A549 (cell line): Measurements from ENCODE around the gene BSND. TPM values are rescaled to one million over a fixed set of nuclear protein-coding genes. Genes with fewer than 3 reads are reported as not detected.

Experiments used
- ATAC-seq, 2 experiments: fragments of 200-7000 bp in 1 of 2; fragments of >200 bp in 1 of 2; cut with Nextera tagmentation in 1 of 2; cut with Tn5 transposase in 1 of 2; 3 replicates each; pipeline versions ENCODE4 v1.8.0 to v1.9.1; 2018 to 2020; ENCODE audit warnings: mild to moderate bottlenecking in 1 of 2, moderate library complexity in 1 of 2
- CTCF ChIA-PET: fragments of 300-600 bp; sonication (Branson Sonifier 250); formaldehyde crosslinking; extraction: SDS; loops from one replicate; lab custom pipeline; 2021; ENCODE audit warnings: antibody characterized with exemption, inconsistent platforms; lab: Yijun Ruan, JAX
- POLR2A ChIA-PET: fragments of 350-600 bp; formaldehyde crosslinking; extraction: SDS; loops from one replicate; lab custom pipeline; 2021; ENCODE audit warnings: antibody characterized with exemption, inconsistent platforms; lab: Yijun Ruan, JAX
- DNase-seq, 2 experiments: peaks; one replicate each; pipeline versions ENCODE4 v3.0.0 to v3.0.0-alpha.2; 2011 to 2016; ENCODE audit warnings: low read depth in 1 of 2, low spot score in 1 of 2
- FAIRE-seq: peaks from 2 replicates; lab custom pipeline; 2011; peaks lifted over from hg19 to GRCh38; lab: Jason Lieb, UNC
- H3K27ac ChIP-seq, 2 experiments: fragments of >200 bp; sonication (Bioruptor Twin); formaldehyde crosslinking; 3 replicates each; pipeline ENCODE4 v1.5.1; 2016 to 2017
- H3K4me1 ChIP-seq: fragments of >200 bp; sonication (Bioruptor Twin); formaldehyde crosslinking; 3 replicates; pipeline ENCODE4 v1.6.1; 2016
- H3K4me2 ChIP-seq: fragments of >200 bp; sonication (Bioruptor Twin); formaldehyde crosslinking; 3 replicates; pipeline ENCODE4 v1.6.1; 2016
- H3K4me3 ChIP-seq: fragments of >200 bp; sonication (Bioruptor Twin); formaldehyde crosslinking; 3 replicates; pipeline ENCODE4 v1.5.1; 2016
- H3K9me3 ChIP-seq: fragments of >200 bp; sonication (Bioruptor Twin); formaldehyde crosslinking; 3 replicates; pipeline ENCODE4 v1.6.1; 2016
- BHLHE40 ChIP-seq: IDR thresholded peaks from 2 replicates; pipeline ENCODE4 v1.6.1; 2012; ENCODE audit warnings: low read depth, low read length, inconsistent platforms
- CEBPB ChIP-seq, 2 experiments: fragments of >200 bp in 1 of 2; sonication (Bioruptor Twin) in 1 of 2; formaldehyde crosslinking in 1 of 2; IDR thresholded peaks; 2 replicates each; pipeline ENCODE4 v1.6.1; 2012 to 2016
- CHD2 ChIP-seq: fragments of 150-350 bp; IDR thresholded peaks from 2 replicates; pipeline ENCODE4 v1.6.1; 2014; ENCODE audit warnings: low read length; ENCODE audit not compliant: partially characterized antibody
- CHD4 ChIP-seq: fragments of 200-600 bp; sonication (generic); IDR thresholded peaks from 2 replicates; pipeline ENCODE4 v1.6.1; 2016; ENCODE audit warnings: antibody characterized with exemption, mild to moderate bottlenecking, borderline replicate concordance
- EHMT2 ChIP-seq: fragments of 200-600 bp; sonication (generic); IDR thresholded peaks from 2 replicates; pipeline ENCODE4 v1.6.1; 2016; ENCODE audit warnings: antibody characterized with exemption, low read depth, mild to moderate bottlenecking, moderate library complexity
- FOSL2 ChIP-seq, 2 experiments: fragments of 450-650 bp in 1 of 2; fragments of >200 bp in 1 of 2; sonication (Bioruptor Twin) in 1 of 2; formaldehyde crosslinking; IDR thresholded peaks; 2 replicates each; pipeline versions ENCODE4 v1.5.0 to v1.6.1; 2016 to 2020; ENCODE audit warnings: mild to moderate bottlenecking in 1 of 2, moderate library complexity in 1 of 2
- FOXS1 ChIP-seq: fragments of 250-450 bp; sonication (Bioruptor Pico); IDR thresholded peaks from 2 replicates; pipeline ENCODE4 v1.5.0; 2020; ENCODE audit warnings: mild to moderate bottlenecking, moderate library complexity
- GATA3 ChIP-seq: IDR thresholded peaks from 2 replicates; pipeline ENCODE4 v1.6.1; 2012; ENCODE audit warnings: borderline replicate concordance
- HDAC2 ChIP-seq: fragments of 200-600 bp; sonication (generic); IDR thresholded peaks from 2 replicates; pipeline ENCODE4 v1.6.1; 2016
- HOXA7 ChIP-seq: fragments of 250-450 bp; sonication (Bioruptor Pico); IDR thresholded peaks from 2 replicates; pipeline ENCODE4 v1.5.0; 2020; ENCODE audit warnings: mild to moderate bottlenecking, moderate library complexity
- KDM1A ChIP-seq: fragments of 200-600 bp; sonication (generic); IDR thresholded peaks from 2 replicates; pipeline ENCODE4 v1.6.1; 2016; ENCODE audit warnings: low read depth, mild to moderate bottlenecking
- MYC ChIP-seq: IDR thresholded peaks from 2 replicates; pipeline ENCODE4 v1.6.1; 2012; ENCODE audit warnings: mild to moderate bottlenecking, inconsistent platforms, low read length, improper control_type of control experiment, borderline replicate concordance
- NFE2L2 ChIP-seq: fragments of 150-350 bp; conservative IDR thresholded peaks from 2 replicates; pipeline ENCODE4 v1.6.1; 2014; ENCODE audit warnings: low read length
- NR3C1 ChIP-seq: fragments of >200 bp; sonication (Bioruptor Twin); formaldehyde crosslinking; IDR thresholded peaks from 3 replicates; pipeline ENCODE4 v1.6.1; 2017
- PHF8 ChIP-seq: fragments of 200-600 bp; sonication (generic); IDR thresholded peaks from 2 replicates; pipeline ENCODE4 v1.6.1; 2016; ENCODE audit warnings: low read depth, mild to moderate bottlenecking, antibody characterized with exemption, moderate library complexity, borderline replicate concordance
- POLR2A ChIP-seq: IDR thresholded peaks from 2 replicates; pipeline ENCODE4 v1.6.1; 2012; ENCODE audit warnings: mild to moderate bottlenecking, low read length
- POLR2AphosphoS2 ChIP-seq: conservative IDR thresholded peaks from 2 replicates; pipeline ENCODE4 v1.6.1; 2012; ENCODE audit warnings: low read length, improper control_type of control experiment, inconsistent platforms
- RAD21 ChIP-seq, 2 experiments: fragments of >200 bp in 1 of 2; sonication (Bioruptor Twin) in 1 of 2; formaldehyde crosslinking in 1 of 2; IDR thresholded peaks in 1 of 2; conservative IDR thresholded peaks in 1 of 2; 2 replicates in 1 of 2; 3 replicates in 1 of 2; pipeline ENCODE4 v1.6.1; 2012 to 2018; ENCODE audit warnings: inconsistent platforms in 1 of 2
- RCOR1 ChIP-seq: fragments of 150-350 bp; IDR thresholded peaks from 2 replicates; pipeline ENCODE4 v1.6.1; 2014; ENCODE audit warnings: antibody characterized with exemption, low read length, low read depth
- RFX5 ChIP-seq: fragments of 450-650 bp; IDR thresholded peaks from 2 replicates; pipeline ENCODE4 v1.7.1; 2014; ENCODE audit warnings: antibody characterized with exemption, mild to moderate bottlenecking, moderate library complexity
- RNF2 ChIP-seq: fragments of 200-600 bp; sonication (generic); IDR thresholded peaks from 2 replicates; pipeline ENCODE4 v1.6.1; 2016; ENCODE audit warnings: low read depth, mild to moderate bottlenecking, antibody characterized with exemption, moderate library complexity, borderline replicate concordance
- SMC3 ChIP-seq: fragments of >200 bp; sonication (Bioruptor Twin); formaldehyde crosslinking; IDR thresholded peaks from 3 replicates; pipeline ENCODE4 v1.6.1; 2018; ENCODE audit warnings: inconsistent platforms
- SREBF2 ChIP-seq: fragments of 450-650 bp; IDR thresholded peaks from 2 replicates; pipeline ENCODE4 v1.6.1; 2014; ENCODE audit warnings: mild to moderate bottlenecking, moderate library complexity
- TP53 ChIP-seq: fragments of 250-450 bp; sonication (Bioruptor Pico); IDR thresholded peaks from 2 replicates; pipeline ENCODE4 v1.5.0; 2021; ENCODE audit warnings: mild to moderate bottlenecking, moderate library complexity
- ZC3H11A ChIP-seq: fragments of 450-650 bp; IDR thresholded peaks from 2 replicates; pipeline ENCODE4 v1.6.1; 2014; ENCODE audit warnings: antibody characterized with exemption, mild to moderate bottlenecking
- ZFP36 ChIP-seq: fragments of 450-650 bp; IDR thresholded peaks from 2 replicates; pipeline ENCODE4 v1.6.1; 2014; ENCODE audit warnings: borderline replicate concordance; ENCODE audit not compliant: partially characterized antibody
- WGBS: methylation state at CpG from one replicate; pipeline ENCODE4 v1.1.6; 2017; ENCODE audit errors: missing lambda C conversion rate; 5-methylcytosine and 5-hydroxymethylcytosine counted together
- polyA plus RNA-seq, 4 experiments: library from polyadenylated mRNA; depleted of rRNA in 3 of 4; stranded (reverse); fragments of >200 nt; fragmentation: RNase III in 1 of 4; extraction: RNeasy Plus Mini Kit Qiagen cat#74134 plus additional on column Dnase treatment in 1 of 4; gene quantifications; 2 replicates in 3 of 4; 3 replicates in 1 of 4; pipeline ENCODE4 v1.2.3, GENCODE V29; 2011 to 2017
- TF ChIP-seq, protein P1 (sequence below): fragments of 250-450 bp; sonication (Bioruptor Pico); IDR thresholded peaks from 2 replicates; pipeline ENCODE4 v1.5.0; 2020; ENCODE audit warnings: low read depth, mild to moderate bottlenecking, moderate library complexity
- TF ChIP-seq, protein P2 (sequence below): fragments of 150-350 bp; IDR thresholded peaks from 2 replicates; pipeline ENCODE4 v1.6.1; 2014; ENCODE audit warnings: low read depth, mild to moderate bottlenecking, low read length
- TF ChIP-seq, protein P3 (sequence below): fragments of 450-650 bp; IDR thresholded peaks from 2 replicates; pipeline ENCODE4 v1.6.1; 2014; ENCODE audit warnings: antibody characterized with exemption
- TF ChIP-seq, protein P4 (sequence below): fragments of 250-450 bp; sonication (Bioruptor Pico); IDR thresholded peaks from 2 replicates; pipeline ENCODE4 v1.5.0; 2021; ENCODE audit warnings: mild to moderate bottlenecking, moderate library complexity, borderline replicate concordance
- TF ChIP-seq, protein P5 (sequence below): fragments of >200 bp; sonication (Bioruptor Twin); formaldehyde crosslinking; IDR thresholded peaks from 2 replicates; pipeline ENCODE4 v1.6.1; 2016
- TF ChIP-seq, protein P6 (sequence below): IDR thresholded peaks from 2 replicates; pipeline ENCODE4 v1.6.1; 2012

The BSND gene
- polyA plus RNA-seq, 2 of the 4 experiments (the other 2 are of a cell fraction), result not detected

DNA sequence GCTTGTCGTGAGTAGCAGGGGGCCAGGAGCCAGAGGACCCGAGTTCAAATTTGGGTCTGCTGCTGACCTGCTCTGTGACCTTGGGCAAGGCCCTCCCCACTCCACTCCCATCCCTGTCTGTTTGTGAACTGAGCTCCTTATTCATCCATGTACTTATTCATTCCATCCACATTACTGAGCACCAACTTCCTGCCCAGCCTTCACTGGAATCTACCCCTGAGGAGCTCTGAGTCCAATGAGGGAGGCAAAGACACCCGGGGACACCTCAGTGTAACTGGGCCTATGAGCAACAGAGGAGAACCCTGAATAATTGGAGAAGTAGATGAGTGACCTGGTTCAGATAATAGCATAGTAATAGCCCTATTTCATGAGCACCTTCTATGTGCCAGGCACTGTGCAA lies 8.9 kb downstream of the BSND start:
- Histone ChIP-seq H3K4me1 (no peaks in the 10 kb centered on the region), H3K4me3 (no peak overlapping the region), H3K27ac (no peak overlapping the region), H3K4me2 (no peak overlapping the region), H3K9me3 (no peaks in the 10 kb centered on the region)
- no peak for ATAC-seq
- CTCF ChIA-PET, result interaction anchor here (1.1 to 3.4 kb wide), 6 partner anchors 8 to 63 kb away, joined by 3 to 15 read pairs (median 5); no protein-coding TSS in a partner anchor
- DNase-seq, result no peak
- POLR2A ChIA-PET, result no interaction called here
- 37% methylated on average over 3 of the region's 3 CpGs for WGBS
- TF ChIP-seq, protein P1, sequence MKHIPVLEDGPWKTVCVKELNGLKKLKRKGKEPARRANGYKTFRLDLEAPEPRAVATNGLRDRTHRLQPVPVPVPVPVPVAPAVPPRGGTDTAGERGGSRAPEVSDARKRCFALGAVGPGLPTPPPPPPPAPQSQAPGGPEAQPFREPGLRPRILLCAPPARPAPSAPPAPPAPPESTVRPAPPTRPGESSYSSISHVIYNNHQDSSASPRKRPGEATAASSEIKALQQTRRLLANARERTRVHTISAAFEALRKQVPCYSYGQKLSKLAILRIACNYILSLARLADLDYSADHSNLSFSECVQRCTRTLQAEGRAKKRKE (CRISPR knock-in tag), result no peak
- no peak for TF ChIP-seq FOXS1
- no peak for TF ChIP-seq GATA3
- TF ChIP-seq KDM1A, result no peak
- TF ChIP-seq, protein P2, sequence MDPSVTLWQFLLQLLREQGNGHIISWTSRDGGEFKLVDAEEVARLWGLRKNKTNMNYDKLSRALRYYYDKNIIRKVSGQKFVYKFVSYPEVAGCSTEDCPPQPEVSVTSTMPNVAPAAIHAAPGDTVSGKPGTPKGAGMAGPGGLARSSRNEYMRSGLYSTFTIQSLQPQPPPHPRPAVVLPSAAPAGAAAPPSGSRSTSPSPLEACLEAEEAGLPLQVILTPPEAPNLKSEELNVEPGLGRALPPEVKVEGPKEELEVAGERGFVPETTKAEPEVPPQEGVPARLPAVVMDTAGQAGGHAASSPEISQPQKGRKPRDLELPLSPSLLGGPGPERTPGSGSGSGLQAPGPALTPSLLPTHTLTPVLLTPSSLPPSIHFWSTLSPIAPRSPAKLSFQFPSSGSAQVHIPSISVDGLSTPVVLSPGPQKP, result no peak
- TF ChIP-seq POLR2A, result no peak
- TF ChIP-seq RNF2, result no peak
- no peak for TF ChIP-seq RCOR1
- TF ChIP-seq CHD2, result no peak
- TF ChIP-seq ZC3H11A, result no peak
- TF ChIP-seq, protein P3, sequence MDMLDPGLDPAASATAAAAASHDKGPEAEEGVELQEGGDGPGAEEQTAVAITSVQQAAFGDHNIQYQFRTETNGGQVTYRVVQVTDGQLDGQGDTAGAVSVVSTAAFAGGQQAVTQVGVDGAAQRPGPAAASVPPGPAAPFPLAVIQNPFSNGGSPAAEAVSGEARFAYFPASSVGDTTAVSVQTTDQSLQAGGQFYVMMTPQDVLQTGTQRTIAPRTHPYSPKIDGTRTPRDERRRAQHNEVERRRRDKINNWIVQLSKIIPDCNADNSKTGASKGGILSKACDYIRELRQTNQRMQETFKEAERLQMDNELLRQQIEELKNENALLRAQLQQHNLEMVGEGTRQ, result no peak
- TF ChIP-seq MYC, result no peak
- no peak for TF ChIP-seq PHF8
- no peak for TF ChIP-seq NR3C1
- no peak for TF ChIP-seq ZFP36
- TF ChIP-seq FOSL2 (IDR thresholded peaks at IDR 0.05), result no peak
- no peak for TF ChIP-seq FOSL2 (CRISPR knock-in tag; IDR thresholded peaks at IDR 0.05)
- no peak for TF ChIP-seq HDAC2
- FAIRE-seq, result no peak

DNA sequence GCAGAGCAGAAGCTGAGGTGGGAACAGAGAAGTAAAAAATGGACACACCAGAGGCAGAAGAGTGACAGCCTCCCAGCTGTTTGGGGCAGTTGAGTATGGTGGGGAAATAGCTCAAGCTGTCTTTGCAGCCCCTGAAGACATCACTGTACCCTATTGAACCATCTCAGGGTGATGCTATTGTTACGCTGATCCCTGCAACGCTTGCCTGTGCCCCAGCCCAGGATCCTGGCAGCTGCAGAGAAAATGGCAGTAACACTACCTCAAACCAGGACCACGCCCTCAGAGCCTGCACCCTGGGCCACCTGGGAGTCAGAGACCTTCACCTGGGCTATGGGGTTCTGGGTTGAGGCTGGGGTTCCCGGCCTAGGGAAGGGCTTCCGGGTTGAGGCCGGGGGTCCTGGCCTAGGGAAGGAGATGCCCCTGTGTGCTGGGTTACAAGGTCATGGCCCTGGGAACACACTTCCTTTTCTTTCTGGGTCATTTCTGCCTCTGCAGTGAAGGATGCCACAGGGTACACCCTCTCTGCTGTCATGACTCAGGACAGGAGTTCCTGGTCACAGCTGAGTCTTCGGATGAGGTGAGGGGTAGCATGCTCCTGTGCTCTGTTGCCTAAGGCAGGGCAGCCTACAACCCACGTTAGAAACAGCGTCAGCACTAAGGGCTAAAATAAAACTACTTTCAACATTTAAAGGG lies 11.6 kb downstream of the BSND start:
- no peak for ATAC-seq
- WGBS, result 74% methylated on average over 5 of the region's 9 CpGs
- CTCF ChIA-PET, result interaction anchor here (1.3 kb wide), 1 partner anchor 14 kb away, joined by 6 read pairs; no protein-coding TSS in a partner anchor

More for the DNA sequence above, 11.6 kb downstream of the BSND start:
- DNase-seq, result no peak
- no peak overlapping the region for H3K4me3 ChIP-seq
- TF ChIP-seq MYC (no peak), CEBPB (IDR thresholded peaks at IDR 0.05) (no peak), RFX5 (no peak), SMC3 (no peak), HDAC2 (no peak), TP53 (CRISPR knock-in tag) (no peak), BHLHE40 (no peak), POLR2AphosphoS2 (no peak), CHD4 (no peak), EHMT2 (no peak), RCOR1 (no peak), NFE2L2 (no peak), HOXA7 (no peak), NR3C1 (no peak), RAD21 (conservative IDR thresholded peaks at IDR 0.05 in 1 of 2, IDR thresholded peaks at IDR 0.05 in 1 of 2) (no peak), SREBF2 (no peak), POLR2A (no peak)
- TF ChIP-seq, protein P4, sequence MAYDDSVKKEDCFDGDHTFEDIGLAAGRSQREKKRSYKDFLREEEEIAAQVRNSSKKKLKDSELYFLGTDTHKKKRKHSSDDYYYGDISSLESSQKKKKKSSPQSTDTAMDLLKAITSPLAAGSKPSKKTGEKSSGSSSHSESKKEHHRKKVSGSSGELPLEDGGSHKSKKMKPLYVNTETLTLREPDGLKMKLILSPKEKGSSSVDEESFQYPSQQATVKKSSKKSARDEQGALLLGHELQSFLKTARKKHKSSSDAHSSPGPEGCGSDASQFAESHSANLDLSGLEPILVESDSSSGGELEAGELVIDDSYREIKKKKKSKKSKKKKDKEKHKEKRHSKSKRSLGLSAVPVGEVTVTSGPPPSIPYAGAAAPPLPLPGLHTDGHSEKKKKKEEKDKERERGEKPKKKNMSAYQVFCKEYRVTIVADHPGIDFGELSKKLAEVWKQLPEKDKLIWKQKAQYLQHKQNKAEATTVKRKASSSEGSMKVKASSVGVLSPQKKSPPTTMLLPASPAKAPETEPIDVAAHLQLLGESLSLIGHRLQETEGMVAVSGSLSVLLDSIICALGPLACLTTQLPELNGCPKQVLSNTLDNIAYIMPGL (CRISPR knock-in tag), result no peak
- TF ChIP-seq, protein P5, sequence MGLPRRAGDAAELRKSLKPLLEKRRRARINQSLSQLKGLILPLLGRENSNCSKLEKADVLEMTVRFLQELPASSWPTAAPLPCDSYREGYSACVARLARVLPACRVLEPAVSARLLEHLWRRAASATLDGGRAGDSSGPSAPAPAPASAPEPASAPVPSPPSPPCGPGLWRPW, result no peak
- TF ChIP-seq, protein P6, sequence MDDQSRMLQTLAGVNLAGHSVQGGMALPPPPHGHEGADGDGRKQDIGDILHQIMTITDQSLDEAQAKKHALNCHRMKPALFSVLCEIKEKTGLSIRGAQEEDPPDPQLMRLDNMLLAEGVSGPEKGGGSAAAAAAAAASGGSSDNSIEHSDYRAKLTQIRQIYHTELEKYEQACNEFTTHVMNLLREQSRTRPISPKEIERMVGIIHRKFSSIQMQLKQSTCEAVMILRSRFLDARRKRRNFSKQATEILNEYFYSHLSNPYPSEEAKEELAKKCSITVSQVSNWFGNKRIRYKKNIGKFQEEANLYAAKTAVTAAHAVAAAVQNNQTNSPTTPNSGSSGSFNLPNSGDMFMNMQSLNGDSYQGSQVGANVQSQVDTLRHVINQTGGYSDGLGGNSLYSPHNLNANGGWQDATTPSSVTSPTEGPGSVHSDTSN, result no peak
- TF ChIP-seq, all 56 proteins: peak for 0
- Histone ChIP-seq H3K27ac (no peak overlapping the region), H3K4me2 (no peak overlapping the region), H3K4me1 (no peaks in the 10 kb centered on the region), H3K9me3 (no peaks in the 10 kb centered on the region)
- no peak for FAIRE-seq
- POLR2A ChIA-PET, result no interaction called here
